Measurements from ENCODE around the gene TBCK. TPM values are rescaled to one million over a fixed set of nuclear protein-coding genes. Genes with fewer than 3 reads are reported as not detected.

Gene TBCK
- total RNA-seq, 1 donor from 2014 or later, result 35.7 TPM

DNA sequence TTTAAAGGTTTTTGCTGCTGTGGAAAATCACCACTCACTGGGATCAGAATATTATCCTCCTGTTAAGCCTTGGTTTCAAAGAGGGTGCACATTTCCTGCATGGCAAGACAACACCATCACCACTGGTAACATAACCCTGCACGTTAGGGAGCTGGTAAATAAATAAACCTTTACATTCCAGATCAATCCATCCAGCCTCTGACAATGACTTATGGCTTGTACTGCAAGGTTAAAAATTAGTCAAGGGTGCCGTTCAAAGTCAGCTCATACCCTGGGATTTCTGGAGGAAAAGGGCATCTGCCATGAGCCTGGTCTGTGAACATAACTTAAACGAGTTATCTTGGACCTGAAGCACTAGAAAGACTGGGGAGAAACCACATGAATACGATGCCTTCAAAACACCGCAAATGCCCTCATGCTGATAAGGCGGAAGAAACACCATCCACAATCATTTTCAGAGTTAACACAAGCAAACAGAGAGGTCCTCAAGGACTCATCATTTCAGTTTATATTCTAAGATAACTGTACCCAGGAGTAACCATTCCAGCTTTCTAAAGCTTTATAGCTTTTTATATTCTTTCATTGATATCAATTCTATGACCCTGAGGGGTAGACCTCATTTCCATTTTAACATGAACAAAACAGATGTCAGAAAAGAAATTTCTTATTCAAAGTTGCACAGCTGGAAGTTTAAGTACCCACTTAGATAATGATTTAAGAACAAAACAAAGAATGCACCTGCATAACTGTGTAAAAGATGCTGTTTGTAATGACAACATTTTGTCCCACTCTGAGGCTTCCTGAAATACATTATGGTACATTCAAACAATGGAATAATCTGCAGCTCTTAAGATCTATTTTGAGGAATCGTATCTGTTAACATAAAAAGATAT, 317.6 kb downstream of the TBCK start:
- DNase-seq (ENCODE audit: low spot score in 2 of 2), result no peak
- Histone ChIP-seq H3K27me3 (no peaks in the 10 kb centered on the region), H3K27ac (no peak overlapping the region), H3K9me3 (no peaks in the 10 kb centered on the region), H3K4me1 (no peaks in the 10 kb centered on the region), H3K36me3 (no peaks in the 10 kb centered on the region), H3K4me3 (no peak overlapping the region)
- intact Hi-C loops (cut with DNase I), result no loop called here
- TF ChIP-seq, protein P1, sequence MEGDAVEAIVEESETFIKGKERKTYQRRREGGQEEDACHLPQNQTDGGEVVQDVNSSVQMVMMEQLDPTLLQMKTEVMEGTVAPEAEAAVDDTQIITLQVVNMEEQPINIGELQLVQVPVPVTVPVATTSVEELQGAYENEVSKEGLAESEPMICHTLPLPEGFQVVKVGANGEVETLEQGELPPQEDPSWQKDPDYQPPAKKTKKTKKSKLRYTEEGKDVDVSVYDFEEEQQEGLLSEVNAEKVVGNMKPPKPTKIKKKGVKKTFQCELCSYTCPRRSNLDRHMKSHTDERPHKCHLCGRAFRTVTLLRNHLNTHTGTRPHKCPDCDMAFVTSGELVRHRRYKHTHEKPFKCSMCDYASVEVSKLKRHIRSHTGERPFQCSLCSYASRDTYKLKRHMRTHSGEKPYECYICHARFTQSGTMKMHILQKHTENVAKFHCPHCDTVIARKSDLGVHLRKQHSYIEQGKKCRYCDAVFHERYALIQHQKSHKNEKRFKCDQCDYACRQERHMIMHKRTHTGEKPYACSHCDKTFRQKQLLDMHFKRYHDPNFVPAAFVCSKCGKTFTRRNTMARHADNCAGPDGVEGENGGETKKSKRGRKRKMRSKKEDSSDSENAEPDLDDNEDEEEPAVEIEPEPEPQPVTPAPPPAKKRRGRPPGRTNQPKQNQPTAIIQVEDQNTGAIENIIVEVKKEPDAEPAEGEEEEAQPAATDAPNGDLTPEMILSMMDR (IDR thresholded peaks at IDR 0.05), result no peak

DNA sequence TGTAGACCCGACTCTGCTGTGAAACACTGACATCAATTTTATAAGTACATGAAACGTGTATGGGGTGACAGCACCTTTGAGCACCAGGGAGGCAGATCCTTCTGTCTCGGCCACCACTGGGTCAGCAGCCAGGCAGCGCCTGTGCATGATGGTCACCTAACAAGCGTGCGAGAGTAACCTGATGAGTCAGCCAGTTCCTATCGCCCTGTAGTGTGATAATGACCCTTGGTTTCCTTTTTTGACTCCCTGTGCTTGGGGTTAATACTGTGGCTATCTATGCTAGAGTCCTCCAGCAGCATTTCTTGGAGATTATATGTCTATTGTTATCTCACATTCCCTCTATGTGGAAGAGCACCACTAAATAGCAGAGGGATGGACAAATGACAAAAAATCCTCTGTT, 319.2 kb downstream of the TBCK start:
- no peaks in the 10 kb centered on the region for H3K4me1 ChIP-seq
- H3K36me3 ChIP-seq, result no peaks in the 10 kb centered on the region
- H3K9me3 ChIP-seq, result no peaks in the 10 kb centered on the region
- intact Hi-C loops (cut with DNase I), result no loop called here
- H3K4me3 ChIP-seq, result no peak overlapping the region
- TF ChIP-seq, protein P1 (IDR thresholded peaks at IDR 0.05), result no peak
- no peak overlapping the region for H3K27ac ChIP-seq
- no peak for DNase-seq (ENCODE audit: low spot score in 2 of 2)
- no peaks in the 10 kb centered on the region for H3K27me3 ChIP-seq

DNA sequence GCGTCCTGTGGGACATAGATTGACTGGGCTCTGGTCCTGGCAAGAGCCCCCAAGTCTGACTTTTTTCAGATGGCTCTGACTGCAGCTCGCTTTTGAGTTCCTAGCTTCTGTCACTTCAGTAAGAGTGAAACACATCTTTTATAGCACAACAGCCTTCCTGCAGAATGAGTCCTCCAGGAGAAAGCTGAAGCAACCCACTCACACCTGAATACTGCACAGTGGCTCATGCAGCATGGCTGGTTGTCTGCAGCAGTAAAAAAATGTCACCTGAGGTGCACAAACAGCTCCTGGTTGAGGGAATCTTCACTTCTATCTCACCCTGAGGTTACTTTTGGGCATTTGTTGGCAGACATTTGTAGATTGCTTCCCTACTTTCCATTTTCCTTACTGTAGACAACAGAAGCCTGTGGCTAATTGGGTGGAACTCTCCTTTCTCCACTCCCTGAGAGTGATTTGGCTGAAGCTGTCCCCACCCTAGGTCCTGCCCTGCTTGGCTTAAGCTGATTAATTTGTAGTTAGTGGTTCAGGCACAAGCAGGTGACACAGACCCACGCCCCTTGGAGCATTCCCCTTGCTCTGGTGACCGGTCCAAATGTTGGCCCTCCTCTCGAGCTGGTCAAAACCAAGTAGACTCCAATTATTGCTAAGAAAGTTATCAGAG, 321.0 kb downstream of the TBCK start:
- H3K36me3 ChIP-seq, result no peaks in the 10 kb centered on the region
- DNase-seq (ENCODE audit: low spot score in 2 of 2), result no peak
- H3K4me3 ChIP-seq, result no peak overlapping the region
- TF ChIP-seq, protein P1 (IDR thresholded peaks at IDR 0.05), result no peak
- H3K4me1 ChIP-seq, result peaks cover 8 to 12% of the 10 kb centered on the region in 2 donors
- no peaks in the 10 kb centered on the region for H3K27me3 ChIP-seq
- H3K9me3 ChIP-seq, result no peaks in the 10 kb centered on the region
- H3K27ac ChIP-seq, result no peak overlapping the region
- intact Hi-C loops (cut with DNase I), result loop anchor here (5.0 kb wide), 1 partner anchor 37 kb away; no protein-coding TSS in a partner anchor

DNA sequence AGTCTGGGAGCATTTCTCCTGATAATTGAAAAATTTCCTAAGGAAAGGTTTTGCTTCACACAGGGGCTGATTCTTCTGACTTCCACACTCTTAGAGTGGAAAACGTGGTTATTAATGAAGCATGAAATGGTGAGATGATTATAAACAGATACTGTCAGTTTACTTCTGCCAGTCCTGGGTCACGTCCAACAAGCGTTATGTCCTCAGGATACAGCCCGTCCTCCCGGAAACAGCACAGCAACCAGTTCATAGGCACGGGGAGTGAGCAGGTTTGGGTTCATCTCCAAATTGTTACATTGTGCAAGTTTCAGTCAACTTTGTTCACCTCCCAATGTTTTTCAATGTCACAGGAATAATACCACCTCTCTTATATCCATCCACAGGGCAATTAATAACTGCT, 321.9 kb downstream of the TBCK start:
- Histone ChIP-seq H3K4me1 (peaks cover 8 to 12% of the 10 kb centered on the region in 2 donors), H3K27ac (no peak overlapping the region), H3K4me3 (no peak overlapping the region), H3K36me3 (no peaks in the 10 kb centered on the region), H3K9me3 (no peaks in the 10 kb centered on the region), H3K27me3 (no peaks in the 10 kb centered on the region)
- intact Hi-C loops (cut with DNase I), result loop anchor here (5.0 kb wide), 1 partner anchor 38 kb away; no protein-coding TSS in a partner anchor
- no peak for DNase-seq (ENCODE audit: low spot score in 2 of 2)
- TF ChIP-seq, protein P1 (IDR thresholded peaks at IDR 0.05), result no peak

DNA sequence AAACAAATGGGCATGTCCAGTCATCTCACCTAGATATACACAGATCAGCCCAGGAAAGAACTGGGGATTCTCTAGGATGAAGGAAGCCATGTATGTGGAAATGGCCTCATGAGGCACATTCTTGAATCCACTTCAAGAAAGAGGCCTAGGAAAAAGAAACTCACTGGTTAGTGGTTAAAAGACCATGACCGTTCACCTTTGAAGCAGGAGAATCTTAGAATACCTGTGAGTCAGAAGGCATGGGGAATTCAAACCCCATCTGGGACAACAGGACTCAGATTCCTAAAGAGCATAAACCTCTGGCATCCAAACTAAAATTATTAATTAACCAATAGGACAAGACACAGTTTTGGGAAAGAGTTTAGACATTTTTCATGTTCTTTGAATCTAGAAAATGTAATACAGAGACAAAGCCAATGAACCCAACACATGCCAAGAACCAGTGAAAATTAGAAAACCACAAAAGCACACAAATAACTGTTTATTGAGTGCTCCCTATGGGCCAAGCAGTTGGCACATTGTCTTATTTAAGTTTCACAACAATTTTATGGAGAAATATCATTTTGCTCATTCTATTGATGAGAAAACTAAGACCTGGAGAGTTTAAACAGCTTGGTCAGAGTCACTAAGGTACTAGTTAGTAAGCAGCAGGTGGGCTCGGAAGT, 323.2 kb downstream of the TBCK start:
- Histone ChIP-seq H3K4me3 (no peak overlapping the region), H3K36me3 (no peaks in the 10 kb centered on the region), H3K4me1 (peaks cover 8 to 12% of the 10 kb centered on the region in 2 donors), H3K27me3 (no peaks in the 10 kb centered on the region), H3K27ac (no peak overlapping the region), H3K9me3 (no peaks in the 10 kb centered on the region)
- intact Hi-C loops (cut with DNase I), result loop anchor here (5.0 kb wide), 1 partner anchor 40 kb away; no protein-coding TSS in a partner anchor
- no peak for DNase-seq (ENCODE audit: low spot score in 2 of 2)
- TF ChIP-seq, protein P1 (IDR thresholded peaks at IDR 0.05), result no peak

Measured in ascending aorta (tissue), 2 donors.